ENCODE results near the gene EYS. TPM values are rescaled to one million over a fixed set of nuclear protein-coding genes. Genes with fewer than 3 reads are reported as not detected.

The EYS gene
- total RNA-seq, 4 donors from 2014 or later = 0.15 TPM; not detected in 3

- no peaks in the 10 kb centered on the region for H3K36me3 ChIP-seq
- 63 to 94% methylated on average over 2 to 3 of the region's 3 CpGs for WGBS, 2 donors (ENCODE audit: low coverage in 1 of 2)
- TF ChIP-seq EP300 (IDR thresholded peaks at IDR 0.05) = no peak
- TF ChIP-seq POLR2A (IDR thresholded peaks at IDR 0.05) = no peak
- TF ChIP-seq CTCF (IDR thresholded peaks at IDR 0.05) = no peak
- TF ChIP-seq POLR2AphosphoS5 (IDR thresholded peaks at IDR 0.05) = no peak
Measured at GRCh38 chr6:65566117-65566516, 140.9 kb downstream of the EYS start.

GRCh38 chr6:65558071-65558470, 149.0 kb downstream of the EYS start:
- H3K36me3 ChIP-seq = no peaks in the 10 kb centered on the region
- TF ChIP-seq CTCF (IDR thresholded peaks at IDR 0.05) (no peak), POLR2A (IDR thresholded peaks at IDR 0.05) (no peak), POLR2AphosphoS5 (IDR thresholded peaks at IDR 0.05) (no peak), EP300 (IDR thresholded peaks at IDR 0.05) (no peak)
- WGBS, 2 donors (ENCODE audit: low coverage in 1 of 2) = no CpG with 5 or more reads among the region's 6 CpGs

More at GRCh38 chr6:65566117-65566516, 140.9 kb downstream of the EYS start:
- Histone ChIP-seq H3K4me3 (no peak overlapping the region), H3K27ac (no peak overlapping the region), H3K27me3 (no peaks in the 10 kb centered on the region), H3K4me1 (no peaks in the 10 kb centered on the region), H3K9me3 (no peaks in the 10 kb centered on the region)
- ATAC-seq = no peak

GRCh38 chr6:65557224-65557623, 149.8 kb downstream of the EYS start:
- Histone ChIP-seq H3K36me3 (no peaks in the 10 kb centered on the region), H3K4me1 (no peaks in the 10 kb centered on the region), H3K4me3 (no peak overlapping the region), H3K27ac (no peak overlapping the region), H3K9me3 (peaks cover 0 to 10% (median 0%) of the 10 kb centered on the region in 3 donors), H3K27me3 (no peaks in the 10 kb centered on the region)
- no peak for ATAC-seq
- 100% methylated on average over 2 of the region's 6 CpGs; no CpG with 5 or more reads in 1 of the 2 donors for WGBS, 2 donors (ENCODE audit: low coverage in 1 of 2)
- TF ChIP-seq CTCF (IDR thresholded peaks at IDR 0.05) = no peak
- no peak for TF ChIP-seq EP300 (IDR thresholded peaks at IDR 0.05)

More at GRCh38 chr6:65558071-65558470, 149.0 kb downstream of the EYS start:
- H3K27me3 ChIP-seq = no peaks in the 10 kb centered on the region
- H3K4me1 ChIP-seq = no peaks in the 10 kb centered on the region
- no peak overlapping the region for H3K4me3 ChIP-seq
- no peak overlapping the region for H3K27ac ChIP-seq
- no peak for ATAC-seq
- H3K9me3 ChIP-seq = peaks cover 0 to 10% (median 0%) of the 10 kb centered on the region in 3 donors

- Histone ChIP-seq H3K4me1 (no peaks in the 10 kb centered on the region), H3K36me3 (no peaks in the 10 kb centered on the region), H3K4me3 (no peak overlapping the region), H3K27ac (no peak overlapping the region), H3K27me3 (no peaks in the 10 kb centered on the region), H3K9me3 (no peaks in the 10 kb centered on the region)
- WGBS, 2 donors (ENCODE audit: low coverage in 1 of 2) = 91 to 92% methylated on average over 3 of the region's 3 CpGs
- no peak for ATAC-seq
- TF ChIP-seq CTCF (IDR thresholded peaks at IDR 0.05) = no peak
- no peak for TF ChIP-seq EP300 (IDR thresholded peaks at IDR 0.05)
- TF ChIP-seq POLR2AphosphoS5 (IDR thresholded peaks at IDR 0.05) = no peak
- no peak for TF ChIP-seq POLR2A (IDR thresholded peaks at IDR 0.05)
Measured at GRCh38 chr6:65546894-65547293, 160.1 kb downstream of the EYS start.

GRCh38 chr6:65545920-65546319, 161.1 kb downstream of the EYS start:
- no peaks in the 10 kb centered on the region for H3K9me3 ChIP-seq
- 83 to 100% methylated on average over 2 of the region's 2 CpGs for WGBS, 2 donors (ENCODE audit: low coverage in 1 of 2)
- no peaks in the 10 kb centered on the region for H3K27me3 ChIP-seq
- TF ChIP-seq POLR2A (IDR thresholded peaks at IDR 0.05) (no peak), CTCF (IDR thresholded peaks at IDR 0.05) (no peak), EP300 (IDR thresholded peaks at IDR 0.05) (no peak), POLR2AphosphoS5 (IDR thresholded peaks at IDR 0.05) (no peak)
- H3K4me1 ChIP-seq = no peaks in the 10 kb centered on the region
- H3K36me3 ChIP-seq = no peaks in the 10 kb centered on the region
- H3K4me3 ChIP-seq = no peak overlapping the region
- no peak for ATAC-seq
- no peak overlapping the region for H3K27ac ChIP-seq

Measured in gastroesophageal sphincter (tissue), 4 donors.